ENCODE results near the gene CD40.

CD40 gene

GRCh38 chr20:46175127-46175494 lies 57.0 kb downstream of the CD40 start:
- no peak for TF ChIP-seq GATA3 (IDR thresholded peaks at IDR 0.05; ENCODE audit: low read depth, low read length)
- TF ChIP-seq GATA2 (IDR thresholded peaks at IDR 0.05; ENCODE audit: low read depth, low read length), result no peak

DNA sequence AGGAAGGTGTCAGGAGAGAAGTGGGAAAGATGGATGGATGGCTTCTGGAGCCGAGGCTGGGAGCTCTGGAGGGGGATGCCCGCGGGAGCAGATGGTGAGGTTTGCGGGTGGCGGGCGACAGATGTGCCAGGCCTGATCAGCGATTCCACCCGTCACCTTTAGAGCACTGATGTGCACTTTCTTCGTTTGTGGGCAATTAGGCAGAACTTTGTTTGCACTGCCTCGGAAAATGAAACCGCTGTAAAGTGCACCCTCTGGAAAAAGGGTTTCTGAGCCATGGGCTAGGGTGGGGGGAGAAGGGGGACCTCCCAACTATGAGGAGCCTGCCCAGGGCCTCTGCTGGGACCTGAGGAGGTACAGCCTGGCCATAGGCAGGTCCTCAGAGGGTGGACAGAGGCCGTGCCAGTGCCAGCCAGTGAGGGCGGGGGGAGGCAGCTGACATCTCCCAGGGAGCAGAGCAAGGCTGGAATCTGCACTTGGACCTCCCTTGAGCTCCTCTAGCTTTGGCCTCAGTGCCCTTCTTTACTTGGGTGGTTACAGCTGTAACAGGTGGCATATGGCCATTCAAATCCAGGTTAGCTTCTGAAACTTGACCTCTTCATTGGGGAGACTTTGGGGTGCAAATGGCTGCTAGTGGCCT lies 58.7 kb downstream of the CD40 start:
- TF ChIP-seq GATA3 (IDR thresholded peaks at IDR 0.05; ENCODE audit: low read depth, low read length) (no peak), GATA2 (IDR thresholded peaks at IDR 0.05; ENCODE audit: low read depth, low read length) (no peak)

- TF ChIP-seq GATA3 (IDR thresholded peaks at IDR 0.05; ENCODE audit: low read depth, low read length) (no peak), GATA2 (IDR thresholded peaks at IDR 0.05; ENCODE audit: low read depth, low read length) (no peak)
Measured at GRCh38 chr20:46177768-46178167, 59.7 kb downstream of the CD40 start.

- TF ChIP-seq GATA2 (IDR thresholded peaks at IDR 0.05; ENCODE audit: low read depth, low read length) (no peak), GATA3 (IDR thresholded peaks at IDR 0.05; ENCODE audit: low read depth, low read length) (no peak)
Measured at GRCh38 chr20:46178891-46179290, 60.8 kb downstream of the CD40 start.

Data from SH-SY5Y (cell line).